GM23338 (cell line): Measurements from ENCODE around the gene YBX1. TPM values are rescaled to one million over a fixed set of nuclear protein-coding genes. Genes with fewer than 3 reads are reported as not detected.

Experiments
- ATAC-seq: fragments of 200-7000 bp; cut with Tn5 transposase; 3 replicates; pipeline ENCODE4 v1.9.1; 2020
- DNase-seq: peaks from one replicate; pipeline ENCODE4 v3.0.0-alpha.2; 2015; ENCODE audit warnings: low spot score
- H2AFZ ChIP-seq: fragments of 200-600 bp; sonication (generic); 2 replicates; pipeline ENCODE4 v1.8.0; 2016; ENCODE audit warnings: antibody characterized with exemption, mild to moderate bottlenecking, moderate library complexity
- H3F3A ChIP-seq: fragments of 200-600 bp; sonication (generic); replicated peaks from 2 replicates; pipeline ENCODE4 v1.8.0; 2017; ENCODE audit warnings: antibody characterized with exemption, mixed run types, low read depth
- H3K27ac ChIP-seq: fragments of 200-600 bp; sonication (generic); 2 replicates; pipeline ENCODE4 v1.6.1; 2016; ENCODE audit warnings: low read depth
- H3K27me3 ChIP-seq: fragments of 200-600 bp; sonication (generic); 2 replicates; pipeline ENCODE4 v1.8.0; 2016; ENCODE audit warnings: mild to moderate bottlenecking, mixed run types, moderate library complexity; ENCODE audit not compliant: insufficient read depth
- H3K36me3 ChIP-seq: fragments of 200-600 bp; sonication (generic); 2 replicates; pipeline ENCODE4 v1.8.0; 2016; ENCODE audit warnings: mild to moderate bottlenecking; ENCODE audit not compliant: insufficient read depth
- H3K4me1 ChIP-seq: fragments of 200-600 bp; sonication (generic); 2 replicates; pipeline ENCODE4 v1.8.0; 2016; ENCODE audit warnings: mild to moderate bottlenecking, moderate library complexity; ENCODE audit not compliant: insufficient read depth
- H3K4me2 ChIP-seq: fragments of 200-600 bp; sonication (generic); 2 replicates; pipeline ENCODE4 v1.7.1; 2017; ENCODE audit warnings: mixed run types
- H3K4me3 ChIP-seq: fragments of 200-600 bp; sonication (generic); 2 replicates; pipeline ENCODE4 v1.6.1; 2016; ENCODE audit warnings: mixed run types
- H3K79me2 ChIP-seq: fragments of 200-600 bp; sonication (generic); replicated peaks from 2 replicates; pipeline ENCODE4 v1.8.0; 2017; ENCODE audit warnings: mild to moderate bottlenecking; ENCODE audit not compliant: insufficient read depth
- H3K9me2 ChIP-seq: fragments of 200-600 bp; sonication (generic); 2 replicates; pipeline ENCODE4 v1.8.0; 2017; ENCODE audit not compliant: insufficient read depth
- H4K20me1 ChIP-seq: fragments of 200-600 bp; sonication (generic); replicated peaks from 2 replicates; pipeline ENCODE4 v1.8.0; 2017; ENCODE audit warnings: mild to moderate bottlenecking; ENCODE audit not compliant: insufficient read depth
- H3K27ac Mint-ChIP-seq: 2 replicates; pipeline ENCODE4 v1.8.0; 2020; ENCODE audit warnings: inconsistent platforms, mild to moderate bottlenecking, moderate library complexity, mixed read lengths
- H3K27me3 Mint-ChIP-seq: 3 replicates; pipeline ENCODE4 v1.8.0; 2022; ENCODE audit warnings: low read depth, mild to moderate bottlenecking, moderate library complexity, mixed read lengths, inconsistent platforms; ENCODE audit not compliant: insufficient read depth, poor library complexity
- H3K36me3 Mint-ChIP-seq: 3 replicates; pipeline ENCODE4 v1.8.0; 2021; ENCODE audit warnings: low read depth, mild to moderate bottlenecking, inconsistent platforms, moderate library complexity, mixed read lengths
- H3K4me1 Mint-ChIP-seq: 3 replicates; pipeline ENCODE4 v1.8.0; 2020; ENCODE audit warnings: mild to moderate bottlenecking, inconsistent platforms, mixed read lengths
- H3K4me3 Mint-ChIP-seq: 3 replicates; pipeline ENCODE4 v1.8.0; 2021; ENCODE audit warnings: moderate library complexity, mild to moderate bottlenecking, inconsistent platforms, mixed read lengths
- H3K9me3 Mint-ChIP-seq: 3 replicates; pipeline ENCODE4 v1.8.0; 2020; ENCODE audit warnings: moderate library complexity, mild to moderate bottlenecking, inconsistent platforms, mixed read lengths
- CREB1 ChIP-seq: fragments of 250-450 bp; sonication (Bioruptor Pico); IDR thresholded peaks from 2 replicates; pipeline ENCODE4 v1.5.0; 2020; ENCODE audit warnings: low read depth, mild to moderate bottlenecking, moderate library complexity
- ETS1 ChIP-seq: IDR thresholded peaks from 2 replicates; pipeline ENCODE4 v1.6.1; 2016; ENCODE audit warnings: antibody characterized with exemption
- EZH2 ChIP-seq: fragments of 200-600 bp; sonication (generic); IDR thresholded peaks from one replicate; pipeline ENCODE4 v1.8.0; 2017; ENCODE audit warnings: antibody characterized with exemption, mild to moderate bottlenecking, low read depth; ENCODE audit not compliant: unreplicated experiment
- JUNB ChIP-seq: IDR thresholded peaks from one replicate; pipeline ENCODE4 v1.6.1; 2016; ENCODE audit warnings: antibody characterized with exemption; ENCODE audit not compliant: unreplicated experiment
- NANOG ChIP-seq: IDR thresholded peaks from 2 replicates; pipeline ENCODE4 v1.6.1; 2016; ENCODE audit warnings: antibody characterized with exemption, borderline replicate concordance
- REST ChIP-seq: IDR thresholded peaks from one replicate; pipeline ENCODE4 v1.6.1; 2018; ENCODE audit warnings: antibody characterized with exemption; ENCODE audit not compliant: unreplicated experiment
- STAT1 ChIP-seq: IDR thresholded peaks from one replicate; pipeline ENCODE4 v1.6.1; 2016; ENCODE audit warnings: antibody characterized with exemption; ENCODE audit not compliant: unreplicated experiment
- ZNF331 ChIP-seq: fragments of 250-450 bp; sonication (Bioruptor Pico); IDR thresholded peaks from 2 replicates; pipeline ENCODE4 v1.5.0; 2020; ENCODE audit warnings: low read depth, mild to moderate bottlenecking, moderate library complexity
- ZNF462 ChIP-seq: fragments of 250-450 bp; sonication (Bioruptor Pico); IDR thresholded peaks from 2 replicates; pipeline ENCODE4 v1.5.0; 2020; ENCODE audit warnings: mild to moderate bottlenecking, moderate library complexity
- polyA plus RNA-seq: library from polyadenylated mRNA; unstranded; fragments of >200 nt; fragmentation: Nextera tagmentation; extraction: Ambion mirVana; gene quantifications from 2 replicates; pipeline ENCODE4 v1.2.1, GENCODE V29; 2016
- total RNA-seq: library from RNA; depleted of rRNA; stranded (reverse); fragments of >200 nt; shearing (Covaris generic); gene quantifications from 2 replicates; pipeline ENCODE4 v1.2.3, GENCODE V29; 2014

YBX1 gene
- total and polyA plus RNA-seq, 2 experiments from 2014 or later: 1,282 to 1,441 TPM

- H3K4me1 Mint-ChIP-seq: no peaks in the 10 kb centered on the region
- peaks cover 50% of the 10 kb centered on the region for H3K36me3 Mint-ChIP-seq
Measured at GRCh38 chr1:42670425-42670824, 11.8 kb upstream of the YBX1 start.

GRCh38 chr1:42674214-42674613, 8.0 kb upstream of the YBX1 start:
- no peaks in the 10 kb centered on the region for H3K79me2 ChIP-seq
- ATAC-seq (no peak), DNase-seq (no peak)
- no peak overlapping the region for H3K27ac Mint-ChIP-seq
- H3K9me2 ChIP-seq: no peaks in the 10 kb centered on the region
- no peak overlapping the region for H2AFZ ChIP-seq
- TF ChIP-seq JUNB (no peak), ZNF331 (CRISPR knock-in tag) (no peak), REST (no peak), EZH2 (no peak), ZNF462 (CRISPR knock-in tag) (no peak), STAT1 (no peak)
- H3K27me3 ChIP-seq: no peaks in the 10 kb centered on the region
- no peaks in the 10 kb centered on the region for H3K4me1 ChIP-seq
- H3K4me3 ChIP-seq: no peak overlapping the region
- H3K27ac ChIP-seq: no peak overlapping the region
- H3K4me3 Mint-ChIP-seq: no peak overlapping the region
- H3K27me3 Mint-ChIP-seq: no peaks in the 10 kb centered on the region
- no peaks in the 10 kb centered on the region for H3K9me3 Mint-ChIP-seq
- no peaks in the 10 kb centered on the region for H3K4me1 Mint-ChIP-seq
- H3K36me3 Mint-ChIP-seq: peaks cover 20% of the 10 kb centered on the region
- H3K36me3 ChIP-seq: peaks cover 4% of the 10 kb centered on the region
- H3K4me2 ChIP-seq: no peak overlapping the region
- 0 out of 2 replicates have a peak, but pooled peaks cover 3% of the 10 kb centered on the region for H3F3A ChIP-seq
- 0 out of 2 replicates have a peak, but pooled peaks cover 5% of the 10 kb centered on the region for H4K20me1 ChIP-seq

More at GRCh38 chr1:42670425-42670824, 11.8 kb upstream of the YBX1 start:
- Histone ChIP-seq H3F3A (no peaks in the 10 kb centered on the region), H3K4me2 (no peak overlapping the region), H2AFZ (no peak overlapping the region), H3K79me2 (no peaks in the 10 kb centered on the region), H3K4me3 (no peak overlapping the region), H4K20me1 (no peaks in the 10 kb centered on the region; the same call in 1 of the 2 replicates), H3K27me3 (no peaks in the 10 kb centered on the region), H3K4me1 (no peaks in the 10 kb centered on the region), H3K36me3 (peaks cover 38% of the 10 kb centered on the region), H3K27ac (no peak overlapping the region), H3K9me2 (no peaks in the 10 kb centered on the region)
- Mint-ChIP-seq H3K4me3 (no peak overlapping the region), H3K27me3 (no peaks in the 10 kb centered on the region), H3K9me3 (no peaks in the 10 kb centered on the region), H3K27ac (no peak overlapping the region)
- DNase-seq (no peak), ATAC-seq (no peak)
- no peak for TF ChIP-seq CREB1 (CRISPR knock-in tag)
- TF ChIP-seq ZNF331 (CRISPR knock-in tag): no peak
- no peak for TF ChIP-seq ETS1
- no peak for TF ChIP-seq NANOG
